Coronary artery (tissue), 2 donors: Measurements from ENCODE around the gene PRKCE.
A peak's percentile ranks its signal among the peaks of the same experiment; 100 is the strongest.

Experiments
- DNase-seq: peaks from one replicate; pipeline ENCODE4 v3.0.0-alpha.2; 2017; ENCODE audit warnings: low spot score
- H3K27ac ChIP-seq, 2 donors: fragments of 200-600 bp; sonication (generic); one replicate each; pipeline ENCODE4 v1.5.1; 2016 to 2019
- H3K4me3 ChIP-seq: fragments of 200-600 bp; sonication (generic); 2 replicates; pipeline ENCODE4 v1.5.1; 2016; ENCODE audit warnings: mild to moderate bottlenecking, moderate library complexity
- TF ChIP-seq, protein P1 (sequence below): fragments of 200-600 bp; sonication (generic); IDR thresholded peaks from one replicate; pipeline ENCODE4 v1.5.1; 2019; ENCODE audit warnings: antibody characterized with exemption

Gene PRKCE

DNA sequence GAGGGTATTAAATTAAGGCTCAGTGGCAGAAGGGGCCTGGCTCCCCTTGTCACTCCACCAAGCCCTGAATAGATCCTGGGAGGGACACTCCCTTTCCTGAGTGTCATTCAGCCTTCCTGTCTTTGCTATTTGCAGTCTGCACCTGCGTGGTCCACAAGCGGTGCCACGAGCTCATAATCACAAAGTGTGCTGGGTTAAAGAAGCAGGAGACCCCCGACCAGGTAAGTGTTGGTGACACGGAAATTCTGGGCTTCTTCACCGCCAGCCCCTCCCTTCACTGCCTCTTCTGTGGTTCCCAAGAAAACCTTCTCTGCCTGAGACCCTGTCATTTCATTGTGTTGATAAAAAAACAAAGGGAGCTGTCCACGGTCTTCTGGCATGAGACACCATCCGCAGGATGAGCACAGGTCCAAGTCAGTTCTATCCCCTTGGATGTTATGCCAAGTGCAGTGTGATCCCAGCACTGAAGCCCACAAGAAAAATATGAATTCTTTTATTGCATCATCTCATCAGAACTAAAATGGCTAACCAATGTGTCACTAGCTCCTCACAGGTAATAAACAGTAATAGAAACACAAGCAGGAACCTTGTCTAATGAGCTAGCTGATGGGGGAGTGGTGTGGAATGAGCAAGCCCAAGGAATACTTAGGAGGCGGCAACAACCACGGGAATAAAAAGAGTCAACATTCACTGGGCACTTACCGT, 328.8 kb downstream of the PRKCE start:
- no peak overlapping the region for H3K27ac ChIP-seq
- TF ChIP-seq, protein P1, sequence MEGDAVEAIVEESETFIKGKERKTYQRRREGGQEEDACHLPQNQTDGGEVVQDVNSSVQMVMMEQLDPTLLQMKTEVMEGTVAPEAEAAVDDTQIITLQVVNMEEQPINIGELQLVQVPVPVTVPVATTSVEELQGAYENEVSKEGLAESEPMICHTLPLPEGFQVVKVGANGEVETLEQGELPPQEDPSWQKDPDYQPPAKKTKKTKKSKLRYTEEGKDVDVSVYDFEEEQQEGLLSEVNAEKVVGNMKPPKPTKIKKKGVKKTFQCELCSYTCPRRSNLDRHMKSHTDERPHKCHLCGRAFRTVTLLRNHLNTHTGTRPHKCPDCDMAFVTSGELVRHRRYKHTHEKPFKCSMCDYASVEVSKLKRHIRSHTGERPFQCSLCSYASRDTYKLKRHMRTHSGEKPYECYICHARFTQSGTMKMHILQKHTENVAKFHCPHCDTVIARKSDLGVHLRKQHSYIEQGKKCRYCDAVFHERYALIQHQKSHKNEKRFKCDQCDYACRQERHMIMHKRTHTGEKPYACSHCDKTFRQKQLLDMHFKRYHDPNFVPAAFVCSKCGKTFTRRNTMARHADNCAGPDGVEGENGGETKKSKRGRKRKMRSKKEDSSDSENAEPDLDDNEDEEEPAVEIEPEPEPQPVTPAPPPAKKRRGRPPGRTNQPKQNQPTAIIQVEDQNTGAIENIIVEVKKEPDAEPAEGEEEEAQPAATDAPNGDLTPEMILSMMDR: no peak
- H3K4me3 ChIP-seq: no peak overlapping the region
- peak; percentile 31 for DNase-seq

DNA sequence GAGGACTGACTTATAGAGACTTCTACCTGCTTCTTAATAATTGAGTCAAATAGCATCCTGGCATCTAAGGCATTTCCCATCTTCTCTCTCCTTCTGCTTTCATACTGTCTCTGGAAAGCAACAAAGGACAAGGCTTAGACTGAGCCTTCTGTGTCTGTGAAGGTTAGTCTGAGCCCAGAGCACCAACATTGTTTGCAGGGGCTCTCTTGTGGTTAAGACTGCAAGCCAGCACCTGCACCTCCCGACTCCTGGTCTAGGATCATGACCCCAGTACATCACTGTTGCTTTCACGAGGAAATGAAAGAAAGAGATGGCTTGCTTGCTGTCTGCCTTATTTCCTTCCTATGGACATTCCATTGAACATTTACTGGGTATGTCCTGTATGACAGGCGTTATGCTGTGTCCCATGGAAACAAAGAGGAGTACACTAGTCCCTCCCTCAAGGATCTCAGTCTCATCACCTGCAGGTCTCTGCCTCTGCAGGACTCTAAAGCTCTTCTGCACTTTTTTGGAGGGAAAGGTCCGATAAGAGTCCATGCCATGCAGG, 330.0 kb downstream of the PRKCE start:
- no peak overlapping the region for H3K4me3 ChIP-seq
- TF ChIP-seq, protein P1: no peak
- no peak for DNase-seq
- no peak overlapping the region for H3K27ac ChIP-seq

DNA sequence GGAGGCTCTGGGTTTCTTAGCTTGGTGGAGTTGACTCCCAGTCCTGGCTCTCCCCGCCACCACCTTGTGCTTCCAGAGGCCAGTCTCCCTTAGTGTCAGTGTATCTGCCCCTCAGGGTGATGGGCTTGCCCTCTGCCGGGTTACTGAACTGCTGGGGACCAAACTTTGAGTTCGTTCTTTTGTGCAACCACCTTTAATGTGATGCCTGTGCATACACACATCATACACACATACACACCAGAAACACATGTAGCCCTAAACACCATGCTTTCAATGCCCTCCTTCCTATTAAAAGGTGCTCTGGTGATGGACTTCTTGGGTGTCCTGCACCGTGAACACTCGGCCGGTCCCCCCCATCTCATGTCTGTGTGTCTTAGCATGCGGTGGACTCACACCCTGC, 330.6 kb downstream of the PRKCE start:
- H3K4me3 ChIP-seq: no peak overlapping the region
- TF ChIP-seq, protein P1: no peak
- no peak overlapping the region for H3K27ac ChIP-seq
- no peak for DNase-seq

DNA sequence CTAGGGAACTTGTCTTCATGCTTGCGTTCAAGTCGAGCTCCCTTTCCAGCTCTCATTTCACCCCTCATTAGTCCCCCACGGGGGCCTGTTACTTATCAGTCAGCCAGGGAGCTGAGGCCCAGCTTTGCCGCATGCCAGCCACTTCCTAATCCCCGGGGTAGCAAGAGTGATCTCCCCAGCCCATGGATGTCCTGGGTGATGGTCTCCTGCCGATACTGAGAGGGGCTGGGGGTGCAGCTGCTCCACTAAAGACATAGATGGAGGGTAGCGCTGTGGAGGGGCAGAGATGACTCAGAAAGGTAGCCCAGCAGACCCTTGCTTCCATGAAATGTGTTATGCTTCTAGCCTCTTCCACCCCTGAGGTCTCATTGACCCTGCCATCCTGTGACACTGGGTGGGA, 331.7 kb downstream of the PRKCE start:
- TF ChIP-seq, protein P1: no peak
- no peak for DNase-seq
- Histone ChIP-seq H3K27ac (no peak overlapping the region), H3K4me3 (no peak overlapping the region)

DNA sequence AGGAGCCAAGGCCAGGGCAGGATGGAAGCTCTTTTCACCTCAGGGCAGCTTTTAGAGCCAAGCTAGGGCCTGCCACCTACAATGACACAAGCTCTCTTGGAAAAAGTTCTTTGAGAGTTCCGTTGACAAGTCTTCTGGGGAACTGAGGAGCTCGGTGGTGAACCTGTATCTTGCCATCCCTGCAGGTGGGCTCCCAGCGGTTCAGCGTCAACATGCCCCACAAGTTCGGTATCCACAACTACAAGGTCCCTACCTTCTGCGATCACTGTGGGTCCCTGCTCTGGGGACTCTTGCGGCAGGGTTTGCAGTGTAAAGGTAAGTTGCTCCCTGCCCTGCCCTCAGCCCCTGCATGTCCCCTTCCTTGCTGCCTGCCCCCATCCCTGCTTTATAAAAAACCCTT, 332.9 kb downstream of the PRKCE start:
- Histone ChIP-seq H3K27ac (no peak overlapping the region), H3K4me3 (no peak overlapping the region)
- TF ChIP-seq, protein P1: no peak
- DNase-seq: peak; percentile 47

DNA sequence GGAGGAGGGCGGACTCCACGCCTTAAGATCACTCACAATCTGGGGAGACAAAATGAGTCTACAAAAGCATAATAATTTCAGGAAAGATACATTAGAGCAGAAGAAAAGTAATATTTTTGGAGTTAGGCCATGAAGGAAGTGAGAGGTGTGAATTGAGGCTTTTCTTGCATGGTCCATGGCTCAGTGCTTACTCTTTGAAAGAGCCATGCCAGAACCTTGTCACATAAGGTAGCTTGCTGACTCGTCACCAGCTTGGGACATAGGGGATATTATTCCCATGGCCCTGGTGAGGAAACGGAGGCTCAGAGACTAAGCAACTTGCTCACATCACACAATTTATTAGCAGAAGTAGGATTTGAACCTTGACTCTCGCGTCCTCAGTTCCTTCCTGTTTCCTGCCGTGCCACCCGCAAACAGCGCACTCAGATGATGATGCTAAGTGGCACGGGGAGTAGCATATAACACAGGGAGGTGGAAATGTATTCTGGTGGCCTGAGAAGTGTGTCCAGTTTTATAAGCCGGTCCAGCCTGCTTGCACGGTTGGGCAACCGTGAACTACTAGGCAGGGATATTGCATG, 333.5 kb downstream of the PRKCE start:
- Histone ChIP-seq H3K4me3 (no peak overlapping the region), H3K27ac (no peak overlapping the region)
- DNase-seq: peak; percentile 61
- TF ChIP-seq, protein P1: no peak

DNA sequence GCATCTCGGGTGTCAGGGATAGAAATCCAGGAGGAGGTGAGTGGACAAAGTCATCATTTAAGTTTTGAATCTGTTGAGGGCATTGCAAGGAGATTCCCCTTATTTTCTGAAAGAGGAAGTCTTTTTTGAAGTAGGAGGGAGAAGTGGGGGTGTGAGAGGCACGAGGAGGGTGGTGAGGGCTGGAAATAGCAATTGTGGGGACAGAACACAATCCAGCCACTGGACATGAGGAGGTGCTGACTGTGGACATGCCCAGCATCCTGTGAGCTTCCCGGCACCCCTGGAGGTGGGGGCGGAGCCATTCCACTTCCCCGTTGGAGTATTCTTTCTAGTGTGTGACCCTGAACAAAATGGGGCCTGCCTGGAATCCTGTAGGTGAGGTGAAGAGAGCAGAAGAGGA, 335.0 kb downstream of the PRKCE start:
- TF ChIP-seq, protein P1: no peak

More for the DNA sequence above, 335.0 kb downstream of the PRKCE start:
- no peak overlapping the region for H3K27ac ChIP-seq
- DNase-seq: peak; percentile 55
- H3K4me3 ChIP-seq: no peak overlapping the region
